ENCODE results near the gene ZNF646.

DNA sequence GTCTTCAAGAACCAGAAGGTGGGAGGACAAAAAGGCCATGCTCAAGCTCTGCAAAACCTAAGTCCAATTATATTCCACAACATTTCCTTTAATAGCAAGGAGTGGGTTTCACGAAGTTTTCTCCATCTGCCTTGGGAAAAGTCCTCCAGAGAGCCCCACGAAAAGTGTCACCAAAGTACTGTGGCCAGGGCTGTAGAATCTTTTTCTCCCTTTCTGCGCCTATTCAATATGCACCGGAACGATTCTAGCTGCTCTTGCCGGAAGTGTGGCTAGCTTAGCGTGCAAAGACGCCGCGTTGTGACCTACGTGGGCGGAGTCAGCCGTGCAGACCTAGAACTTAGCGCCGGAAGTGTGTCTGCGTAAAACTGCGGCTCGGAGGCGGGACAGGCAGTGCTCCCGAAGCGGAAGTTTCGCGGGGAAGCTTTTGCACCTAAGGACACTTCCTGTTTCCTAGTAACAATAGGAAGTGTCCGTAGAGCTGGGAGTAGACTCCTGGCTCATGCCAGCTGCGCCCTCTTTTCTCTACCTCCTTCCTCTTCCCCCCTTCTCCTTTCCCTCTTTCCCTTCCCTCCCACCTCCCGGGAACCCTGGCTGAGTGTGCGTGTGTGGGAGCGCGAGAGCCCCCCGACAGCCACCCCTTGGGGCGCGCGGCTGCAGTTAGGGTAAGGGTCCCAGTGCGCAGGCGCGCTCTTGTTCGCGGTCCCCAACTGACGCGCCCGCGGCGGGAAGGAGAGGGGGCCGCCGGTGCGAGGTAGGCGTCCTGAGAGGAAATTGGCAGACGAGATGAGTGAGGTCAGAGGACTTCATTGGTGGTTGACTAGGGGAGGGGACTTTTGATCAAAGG lies at the start of gene ZNF646, which contains the start of gene ZNF668:
- TF ChIP-seq, protein P1, sequence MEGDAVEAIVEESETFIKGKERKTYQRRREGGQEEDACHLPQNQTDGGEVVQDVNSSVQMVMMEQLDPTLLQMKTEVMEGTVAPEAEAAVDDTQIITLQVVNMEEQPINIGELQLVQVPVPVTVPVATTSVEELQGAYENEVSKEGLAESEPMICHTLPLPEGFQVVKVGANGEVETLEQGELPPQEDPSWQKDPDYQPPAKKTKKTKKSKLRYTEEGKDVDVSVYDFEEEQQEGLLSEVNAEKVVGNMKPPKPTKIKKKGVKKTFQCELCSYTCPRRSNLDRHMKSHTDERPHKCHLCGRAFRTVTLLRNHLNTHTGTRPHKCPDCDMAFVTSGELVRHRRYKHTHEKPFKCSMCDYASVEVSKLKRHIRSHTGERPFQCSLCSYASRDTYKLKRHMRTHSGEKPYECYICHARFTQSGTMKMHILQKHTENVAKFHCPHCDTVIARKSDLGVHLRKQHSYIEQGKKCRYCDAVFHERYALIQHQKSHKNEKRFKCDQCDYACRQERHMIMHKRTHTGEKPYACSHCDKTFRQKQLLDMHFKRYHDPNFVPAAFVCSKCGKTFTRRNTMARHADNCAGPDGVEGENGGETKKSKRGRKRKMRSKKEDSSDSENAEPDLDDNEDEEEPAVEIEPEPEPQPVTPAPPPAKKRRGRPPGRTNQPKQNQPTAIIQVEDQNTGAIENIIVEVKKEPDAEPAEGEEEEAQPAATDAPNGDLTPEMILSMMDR (conservative IDR thresholded peaks at IDR 0.05; ENCODE audit: low read length), result no peak
- TF ChIP-seq EZH2phosphoT487 (IDR thresholded peaks at IDR 0.05; ENCODE audit: borderline replicate concordance), result no peak
